Ectodermal cell (in vitro differentiated cells): ENCODE results near the gene PZP.

Source experiments
- H3K27ac ChIP-seq: 2 replicates; pipeline ENCODE4 v1.7.0; 2013; ENCODE audit warnings: mild to moderate bottlenecking, low read depth, low read length; ENCODE audit not compliant: insufficient read depth, poor library complexity, severe bottlenecking
- H3K27me3 ChIP-seq: 2 replicates; pipeline ENCODE4 v1.7.0; 2013; ENCODE audit warnings: mild to moderate bottlenecking, low read length; ENCODE audit not compliant: insufficient read depth, control insufficient read depth, poor library complexity, severe bottlenecking
- H3K36me3 ChIP-seq: one replicate; pipeline ENCODE4 v1.7.0; 2013; ENCODE audit warnings: low read length; ENCODE audit not compliant: control insufficient read depth, insufficient read depth
- H3K4me1 ChIP-seq: one replicate; pipeline ENCODE4 v1.7.0; 2013; ENCODE audit warnings: low read length; ENCODE audit not compliant: control insufficient read depth, insufficient read depth
- H3K4me3 ChIP-seq: 2 replicates; pipeline ENCODE4 v1.7.0; 2013; ENCODE audit warnings: low read depth, low read length, control low read depth; ENCODE audit not compliant: insufficient read depth
- H3K9me3 ChIP-seq: 2 replicates; pipeline ENCODE4 v1.7.0; 2013; ENCODE audit warnings: mild to moderate bottlenecking, low read length, moderate library complexity; ENCODE audit not compliant: control insufficient read depth
- WGBS, 2 experiments: methylation state at CpG; one replicate each; pipeline ENCODE4 v1.1.7; 2013; ENCODE audit warnings: missing lambda C conversion rate in 2 of 2; 5-methylcytosine and 5-hydroxymethylcytosine counted together

The PZP gene

GRCh38 chr12:9106610-9107541 is 101.3 kb downstream of the PZP start:
- Histone ChIP-seq H3K9me3 (no peaks in the 10 kb centered on the region), H3K27ac (no peak overlapping the region), H3K4me3 (no peak overlapping the region), H3K27me3 (no peaks in the 10 kb centered on the region), H3K4me1 (no peaks in the 10 kb centered on the region), H3K36me3 (no peaks in the 10 kb centered on the region)
- 95% methylated on average over 8 to 9 of the region's 11 CpGs for WGBS, 2 experiments

- Histone ChIP-seq H3K4me1 (no peaks in the 10 kb centered on the region), H3K27ac (no peak overlapping the region), H3K27me3 (no peaks in the 10 kb centered on the region), H3K9me3 (no peaks in the 10 kb centered on the region), H3K4me3 (no peak overlapping the region), H3K36me3 (no peaks in the 10 kb centered on the region)
- WGBS, 2 experiments: 77 to 88% methylated on average over 1 of the region's 1 CpG
These were observed 102.1 kb downstream of the PZP start for GRCh38 chr12:9106067-9106466.

GRCh38 chr12:9104767-9105423 is 103.3 kb downstream of the PZP start:
- H3K4me3 ChIP-seq: no peak overlapping the region
- no peaks in the 10 kb centered on the region for H3K9me3 ChIP-seq
- no peaks in the 10 kb centered on the region for H3K36me3 ChIP-seq
- no peaks in the 10 kb centered on the region for H3K27me3 ChIP-seq
- H3K27ac ChIP-seq: no peak overlapping the region
- H3K4me1 ChIP-seq: no peaks in the 10 kb centered on the region

- no peak overlapping the region for H3K4me3 ChIP-seq
- H3K27me3 ChIP-seq: no peaks in the 10 kb centered on the region
- H3K36me3 ChIP-seq: no peaks in the 10 kb centered on the region
- H3K27ac ChIP-seq: no peak overlapping the region
- H3K4me1 ChIP-seq: no peaks in the 10 kb centered on the region
- WGBS, 2 experiments: 50 to 60% methylated on average over 2 to 3 of the region's 4 CpGs
- no peaks in the 10 kb centered on the region for H3K9me3 ChIP-seq
These were observed 104.1 kb downstream of the PZP start for GRCh38 chr12:9104087-9104486.

- no peaks in the 10 kb centered on the region for H3K9me3 ChIP-seq
- no peak overlapping the region for H3K27ac ChIP-seq
- no peaks in the 10 kb centered on the region for H3K4me1 ChIP-seq
- no peak overlapping the region for H3K4me3 ChIP-seq
- H3K36me3 ChIP-seq: no peaks in the 10 kb centered on the region
- H3K27me3 ChIP-seq: no peaks in the 10 kb centered on the region
- 90 to 93% methylated on average over 3 to 4 of the region's 4 CpGs for WGBS, 2 experiments
These were observed 104.9 kb downstream of the PZP start for GRCh38 chr12:9103050-9103849.

GRCh38 chr12:9101018-9101687 is 107.0 kb downstream of the PZP start:
- no peak overlapping the region for H3K4me3 ChIP-seq
- no peaks in the 10 kb centered on the region for H3K36me3 ChIP-seq
- H3K27ac ChIP-seq: no peak overlapping the region
- WGBS, 2 experiments: 83 to 92% methylated on average over 5 to 8 of the region's 8 CpGs
- no peaks in the 10 kb centered on the region for H3K9me3 ChIP-seq
- H3K27me3 ChIP-seq: no peaks in the 10 kb centered on the region
- no peaks in the 10 kb centered on the region for H3K4me1 ChIP-seq

- H3K4me1 ChIP-seq: no peaks in the 10 kb centered on the region
- H3K9me3 ChIP-seq: no peaks in the 10 kb centered on the region
- H3K27ac ChIP-seq: no peak overlapping the region
- no CpG with 5 or more reads among the region's 2 CpGs for WGBS, 2 experiments
- no peaks in the 10 kb centered on the region for H3K36me3 ChIP-seq
- no peak overlapping the region for H3K4me3 ChIP-seq
- no peaks in the 10 kb centered on the region for H3K27me3 ChIP-seq
These were observed 108.5 kb downstream of the PZP start for GRCh38 chr12:9099552-9100190.
